ENCODE measurements around the gene MPHOSPH9.

MPHOSPH9 gene

GRCh38 chr12:123180171-123180570 lies 52.8 kb downstream of the MPHOSPH9 start (continued):
- TF ChIP-seq POU6F1 (CRISPR knock-in tag; IDR thresholded peaks at IDR 0.05; ENCODE audit: borderline replicate concordance, low read depth) (no peak), BACH2 (CRISPR knock-in tag; IDR thresholded peaks at IDR 0.05; ENCODE audit: borderline replicate concordance) (no peak), ZC3H10 (CRISPR knock-in tag; IDR thresholded peaks at IDR 0.05) (no peak), ZFP30 (CRISPR knock-in tag; IDR thresholded peaks at IDR 0.05) (no peak), ARNTL (CRISPR knock-in tag; IDR thresholded peaks at IDR 0.05; ENCODE audit: borderline replicate concordance, low read depth) (no peak), ZNF565 (CRISPR knock-in tag; conservative IDR thresholded peaks at IDR 0.05; ENCODE audit: low read depth) (no peak), PPARA (CRISPR knock-in tag; IDR thresholded peaks at IDR 0.05; ENCODE audit: borderline replicate concordance) (no peak), GLIS3 (CRISPR knock-in tag; IDR thresholded peaks at IDR 0.05) (no peak), ZNF70 (CRISPR knock-in tag; IDR thresholded peaks at IDR 0.05) (no peak), ISL1 (CRISPR knock-in tag; IDR thresholded peaks at IDR 0.05) (no peak)

- no peak for ATAC-seq
- TF ChIP-seq ZFP30 (CRISPR knock-in tag; IDR thresholded peaks at IDR 0.05) (no peak), ZNF70 (CRISPR knock-in tag; IDR thresholded peaks at IDR 0.05) (no peak), CSDC2 (CRISPR knock-in tag; IDR thresholded peaks at IDR 0.05) (no peak), ARNTL (CRISPR knock-in tag; IDR thresholded peaks at IDR 0.05; ENCODE audit: borderline replicate concordance, low read depth) (no peak)
Observed at GRCh38 chr12:123171967-123172366, 61.0 kb downstream of the MPHOSPH9 start.

GRCh38 chr12:123167329-123167728 lies 65.6 kb downstream of the MPHOSPH9 start:
- ATAC-seq: no peak

GRCh38 chr12:123165537-123165936 lies 67.4 kb downstream of the MPHOSPH9 start:
- TF ChIP-seq CREB5 (CRISPR knock-in tag; IDR thresholded peaks at IDR 0.05; ENCODE audit: low read depth) (no peak), ZNF8 (CRISPR knock-in tag; IDR thresholded peaks at IDR 0.05) (no peak), BACH2 (CRISPR knock-in tag; IDR thresholded peaks at IDR 0.05; ENCODE audit: borderline replicate concordance) (no peak), ARNTL (CRISPR knock-in tag; IDR thresholded peaks at IDR 0.05; ENCODE audit: borderline replicate concordance, low read depth) (no peak), CSRNP3 (CRISPR knock-in tag; IDR thresholded peaks at IDR 0.05) (no peak), ZC3H10 (CRISPR knock-in tag; IDR thresholded peaks at IDR 0.05) (no peak), ISL1 (CRISPR knock-in tag; IDR thresholded peaks at IDR 0.05) (no peak), OSR1 (CRISPR knock-in tag; IDR thresholded peaks at IDR 0.05) (no peak), ZNF565 (CRISPR knock-in tag; conservative IDR thresholded peaks at IDR 0.05; ENCODE audit: low read depth) (no peak), ZFP3 (CRISPR knock-in tag; IDR thresholded peaks at IDR 0.05) (no peak), ESRRG (CRISPR knock-in tag; IDR thresholded peaks at IDR 0.05) (no peak), CSDC2 (CRISPR knock-in tag; IDR thresholded peaks at IDR 0.05) (no peak), POU6F1 (CRISPR knock-in tag; IDR thresholded peaks at IDR 0.05; ENCODE audit: borderline replicate concordance, low read depth) (no peak), SNAI2 (CRISPR knock-in tag; IDR thresholded peaks at IDR 0.05) (no peak), PPARA (CRISPR knock-in tag; IDR thresholded peaks at IDR 0.05; ENCODE audit: borderline replicate concordance) (no peak)
- ATAC-seq: no peak

More at GRCh38 chr12:123167329-123167728, 65.6 kb downstream of the MPHOSPH9 start:
- no peak for TF ChIP-seq RARB (CRISPR knock-in tag; IDR thresholded peaks at IDR 0.05)
- TF ChIP-seq OSR1 (CRISPR knock-in tag; IDR thresholded peaks at IDR 0.05): no peak
- TF ChIP-seq ZNF8 (CRISPR knock-in tag; IDR thresholded peaks at IDR 0.05): no peak
- TF ChIP-seq ZC3H10 (CRISPR knock-in tag; IDR thresholded peaks at IDR 0.05): no peak
- no peak for TF ChIP-seq ARNTL (CRISPR knock-in tag; IDR thresholded peaks at IDR 0.05; ENCODE audit: borderline replicate concordance, low read depth)

- TF ChIP-seq ZC3H10 (CRISPR knock-in tag; IDR thresholded peaks at IDR 0.05) (no peak), TOX (CRISPR knock-in tag; IDR thresholded peaks at IDR 0.05; ENCODE audit: borderline replicate concordance) (no peak), ARNTL (CRISPR knock-in tag; IDR thresholded peaks at IDR 0.05; ENCODE audit: borderline replicate concordance, low read depth) (no peak)
- no peak for ATAC-seq
Observed at GRCh38 chr12:123164710-123165261, 68.2 kb downstream of the MPHOSPH9 start.

Data from SK-N-SH treated with all-trans-retinoic acid at 6 μM for 48 hours (cell line).